Kidney epithelial cell (primary cell): ENCODE data around the gene LAMB4. TPM values are rescaled to one million over a fixed set of nuclear protein-coding genes. Genes with fewer than 3 reads are reported as not detected.
"Not testable (repeated sequence)": the region's sequence is repeated elsewhere in the genome, so short reads cannot be mapped to it uniquely, and the experiment has no call there.

Experiments used
- DNase-seq: peaks from one replicate; pipeline ENCODE4 v3.0.0-alpha.2; 2010; ENCODE audit warnings: low read depth
- H3K27me3 ChIP-seq: 2 replicates; pipeline ENCODE4 v1.6.0; 2011; ENCODE audit warnings: low read length; ENCODE audit not compliant: control insufficient read depth, insufficient read depth
- H3K36me3 ChIP-seq: 2 replicates; pipeline ENCODE4 v1.5.1; 2011; ENCODE audit warnings: low read length; ENCODE audit not compliant: control insufficient read depth, insufficient read depth
- H3K4me3 ChIP-seq: 2 replicates; pipeline ENCODE4 v1.5.1; 2011; ENCODE audit warnings: low read depth, mild to moderate bottlenecking, control low read depth, low read length
- CTCF ChIP-seq: IDR thresholded peaks from 2 replicates; pipeline ENCODE4 v1.5.1; 2011; ENCODE audit warnings: mild to moderate bottlenecking, moderate library complexity, low read length, control low read depth, inconsistent platforms; ENCODE audit not compliant: insufficient read depth, poor library complexity, severe bottlenecking
- total RNA-seq: library from RNA; depleted of rRNA; stranded (reverse); fragments of >200 nt; gene quantifications from 2 replicates; pipeline ENCODE4 v1.2.3, GENCODE V29; 2015

Gene LAMB4
- total RNA-seq, 1 donor from 2014 or later = not detected

- no peak overlapping the region for H3K4me3 ChIP-seq
- H3K27me3 ChIP-seq = no peaks in the 10 kb centered on the region
- no peaks in the 10 kb centered on the region for H3K36me3 ChIP-seq
- DNase-seq = no peak
- no peak for TF ChIP-seq CTCF
Measured at GRCh38 chr7:108034586-108034985, 95.6 kb downstream of the LAMB4 start.

DNA sequence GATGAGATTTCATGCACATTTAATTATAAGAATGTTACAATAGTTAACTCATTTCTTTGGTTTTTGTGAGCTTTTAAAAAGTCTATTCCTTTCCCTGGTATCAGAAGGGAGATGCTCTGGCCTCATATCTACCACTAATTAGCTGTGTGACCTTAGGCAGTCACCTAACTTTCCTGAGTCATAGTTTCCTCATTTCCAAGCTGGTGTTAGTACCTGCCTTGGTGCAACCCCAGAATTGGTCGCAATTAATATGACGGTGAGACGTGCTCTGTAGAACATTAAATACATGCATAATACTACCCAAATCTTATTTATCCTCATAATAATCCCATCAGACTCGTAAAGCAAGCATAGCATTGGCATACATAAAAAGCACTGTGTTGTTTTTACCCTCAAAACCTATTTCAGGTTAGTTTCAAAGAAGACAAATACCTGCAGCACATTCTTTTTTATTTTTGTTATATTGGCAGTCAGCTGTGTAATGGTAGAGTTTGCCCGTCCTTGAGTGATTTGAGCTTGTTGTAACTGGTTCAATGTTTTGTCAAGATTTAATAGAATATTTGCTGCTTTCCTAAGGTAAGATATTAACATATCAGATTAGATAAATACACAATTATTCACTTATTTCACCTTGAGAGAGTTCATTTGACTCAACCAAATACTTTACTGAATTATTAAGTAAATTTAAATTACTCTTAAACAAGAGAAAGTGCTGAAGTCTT lies 96.2 kb downstream of the LAMB4 start:
- TF ChIP-seq CTCF = no peak
- Histone ChIP-seq H3K36me3 (no peaks in the 10 kb centered on the region), H3K4me3 (no peak overlapping the region), H3K27me3 (no peaks in the 10 kb centered on the region)
- no peak for DNase-seq

DNA sequence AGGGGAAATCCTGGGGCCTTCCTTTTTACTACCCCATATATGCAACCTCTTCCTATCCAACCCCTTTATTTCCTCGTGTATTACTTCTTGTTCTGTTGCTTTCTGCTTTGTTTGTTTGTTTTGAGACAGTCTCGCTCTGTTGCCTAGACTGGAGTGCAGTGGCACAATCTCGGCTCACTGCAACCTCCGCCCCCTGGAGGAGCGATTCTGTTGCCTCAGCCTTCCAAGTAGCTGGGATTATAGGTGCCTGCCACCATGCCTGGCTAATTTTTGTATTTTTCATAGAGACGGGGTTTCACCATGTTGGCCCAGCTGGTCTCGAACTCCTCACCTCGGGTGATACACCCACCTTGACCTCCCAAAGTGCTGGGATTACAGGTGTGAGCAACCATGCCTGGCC lies 96.9 kb downstream of the LAMB4 start:
- not testable (repeated sequence) for H3K36me3 ChIP-seq, H3K27me3 ChIP-seq, DNase-seq, H3K4me3 ChIP-seq

DNA sequence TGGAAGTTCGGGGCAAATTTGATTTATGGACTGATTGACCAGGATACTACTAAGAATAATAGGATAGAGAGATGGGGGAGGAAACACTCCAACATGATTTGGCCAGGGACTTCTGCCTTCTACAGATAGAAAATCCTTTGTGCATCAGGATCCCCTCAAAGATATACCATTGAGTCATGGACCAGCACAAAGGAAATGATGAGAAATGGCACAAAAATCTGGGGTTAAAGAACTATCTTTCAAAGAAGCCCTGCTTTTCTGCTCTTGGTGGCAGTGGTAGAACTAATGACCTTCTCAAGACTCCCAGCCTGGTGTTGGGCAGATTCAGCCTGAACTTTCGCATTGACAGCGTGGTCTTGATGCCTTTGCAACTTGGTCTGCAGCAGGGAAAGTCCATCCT lies 99.6 kb downstream of the LAMB4 start:
- TF ChIP-seq CTCF = no peak
- no peak for DNase-seq
- H3K4me3 ChIP-seq = no peak overlapping the region

DNA sequence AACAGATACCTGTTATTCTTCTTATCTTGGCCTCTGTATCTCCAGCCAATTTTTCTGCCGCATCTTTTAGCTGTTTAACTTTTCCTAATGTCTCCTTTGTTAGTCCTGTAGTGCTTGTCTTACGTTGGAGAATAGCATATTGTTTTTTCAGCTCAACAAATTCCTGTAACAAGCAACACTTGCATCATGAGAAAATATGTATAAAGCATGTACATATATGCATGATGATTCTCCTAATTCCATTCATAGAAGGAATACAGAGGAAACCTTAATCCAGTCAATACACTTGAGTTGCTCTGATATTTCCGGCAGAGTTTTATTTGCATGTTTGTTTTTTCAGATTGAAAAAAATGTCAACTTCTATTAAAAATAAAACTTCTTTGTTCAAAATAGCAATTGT lies 101.1 kb downstream of the LAMB4 start:
- no peaks in the 10 kb centered on the region for H3K27me3 ChIP-seq
- DNase-seq = no peak

More for the DNA sequence above, 99.6 kb downstream of the LAMB4 start:
- no peaks in the 10 kb centered on the region for H3K36me3 ChIP-seq
- H3K27me3 ChIP-seq = no peaks in the 10 kb centered on the region

DNA sequence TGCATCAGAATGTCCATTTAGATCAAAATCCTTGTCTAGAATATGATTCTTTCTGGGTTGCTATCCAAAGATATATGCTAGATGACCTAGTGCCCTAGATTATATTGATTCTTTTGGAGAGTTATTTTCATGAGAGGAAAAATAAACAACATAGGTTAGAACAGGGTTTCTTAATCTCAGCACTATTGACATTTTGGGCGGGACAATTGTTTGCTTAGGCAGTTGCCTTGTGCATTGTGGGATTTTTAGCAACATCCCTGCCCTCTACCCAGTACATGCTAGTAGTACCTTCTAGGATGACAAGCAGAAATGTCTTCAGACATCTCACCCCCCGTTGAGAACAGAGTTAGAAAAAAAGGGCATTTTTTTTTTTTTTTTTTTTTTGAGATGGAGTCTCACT lies 102.0 kb downstream of the LAMB4 start:
- no peak overlapping the region for H3K4me3 ChIP-seq
- no peak for DNase-seq

More for the DNA sequence above, 101.1 kb downstream of the LAMB4 start:
- Histone ChIP-seq H3K36me3 (no peaks in the 10 kb centered on the region), H3K4me3 (no peak overlapping the region)
- TF ChIP-seq CTCF = no peak

More for the DNA sequence above, 102.0 kb downstream of the LAMB4 start:
- no peak for TF ChIP-seq CTCF
- no peaks in the 10 kb centered on the region for H3K36me3 ChIP-seq
- no peaks in the 10 kb centered on the region for H3K27me3 ChIP-seq
